SK-N-MC (cell line): ENCODE measurements around the gene ENTPD8.

Experiments
- DNase-seq: peaks from one replicate; pipeline ENCODE4 v3.0.0-alpha.2; 2011; ENCODE audit warnings: low read depth, low spot score
- H3K27ac ChIP-seq: fragments of 200-600 bp; sonication (generic); 2 replicates; pipeline ENCODE4 v1.5.1; 2016; ENCODE audit warnings: mixed run types
- H3K36me3 ChIP-seq: fragments of 200-600 bp; sonication (generic); 2 replicates; pipeline ENCODE4 v1.6.1; 2017; ENCODE audit warnings: antibody characterized with exemption, low read length, mixed read lengths; ENCODE audit not compliant: insufficient read depth
- H3K4me3 ChIP-seq: fragments of 200-600 bp; sonication (generic); 2 replicates; pipeline ENCODE4 v1.5.1; 2016
- H3K9ac ChIP-seq: fragments of 200-600 bp; sonication (generic); 2 replicates; pipeline ENCODE4 v1.8.0; 2017; ENCODE audit warnings: mixed run types, mixed read lengths; ENCODE audit not compliant: insufficient read length
- H3K9me3 ChIP-seq: fragments of 200-600 bp; sonication (generic); 2 replicates; pipeline ENCODE4 v1.6.1; 2017; ENCODE audit warnings: low read depth, mild to moderate bottlenecking, antibody characterized with exemption, low read length, moderate library complexity, mixed read lengths
- EZH2 ChIP-seq: fragments of 200-600 bp; sonication (generic); IDR thresholded peaks from one replicate; pipeline ENCODE4 v1.6.1; 2017; ENCODE audit warnings: antibody characterized with exemption
- FOXP2 ChIP-seq: optimal IDR thresholded peaks from 2 replicates; pipeline ENCODE3; 2011; ENCODE audit warnings: mild to moderate bottlenecking, moderate library complexity; ENCODE audit not compliant: insufficient read depth; ENCODE audit errors: extremely low read length, control extremely low read depth
- POLR2AphosphoS5 ChIP-seq: IDR thresholded peaks from 2 replicates; pipeline ENCODE4 v1.6.1; 2012; ENCODE audit warnings: mild to moderate bottlenecking, low read depth, low read length, borderline replicate concordance

The ENTPD8 gene

DNA sequence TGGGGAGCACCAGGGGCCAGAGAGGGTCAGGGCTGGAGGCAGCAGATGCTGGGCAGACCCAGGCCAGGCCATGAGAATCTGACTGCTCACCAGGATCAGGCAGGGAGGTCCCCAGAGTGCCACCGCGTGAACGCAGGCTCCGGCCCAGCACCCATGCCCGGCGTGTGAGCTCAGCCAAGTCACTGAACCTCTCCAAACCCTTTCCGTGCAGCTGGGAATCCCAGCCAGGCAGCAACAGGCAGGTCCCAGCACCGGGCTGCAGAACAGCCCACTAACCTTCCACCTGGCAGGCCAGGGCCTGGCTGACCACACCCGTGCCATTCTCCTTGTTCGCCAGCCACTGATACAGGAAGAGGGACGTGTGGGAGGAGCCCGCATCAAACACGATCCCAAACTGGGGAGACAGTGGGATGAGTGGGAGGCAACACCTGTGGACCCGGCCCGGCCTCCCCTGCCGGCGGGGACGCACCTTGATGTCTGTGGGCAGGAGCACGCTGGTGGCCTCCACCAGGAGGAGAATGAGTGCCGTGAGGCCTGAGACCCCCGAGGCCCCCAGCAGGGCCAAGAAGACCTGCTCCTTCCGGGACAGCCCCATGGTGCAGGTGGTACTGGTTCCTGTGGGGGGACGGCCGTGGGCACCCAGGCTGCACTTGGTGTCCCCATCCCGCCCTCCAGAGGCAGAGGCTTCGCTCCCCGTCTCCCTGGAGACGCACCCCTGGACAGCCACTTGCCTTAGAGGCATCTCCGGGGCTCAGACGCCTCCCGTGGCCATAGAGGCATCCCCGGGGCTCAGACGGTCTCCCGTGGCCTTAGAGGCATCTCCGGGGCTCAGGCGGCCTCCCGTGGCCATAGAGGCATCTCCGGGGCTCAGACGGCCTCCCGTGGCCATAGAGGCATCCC is 3.2 kb downstream of the ENTPD8 start:
- Histone ChIP-seq H3K9me3 (no peaks in the 10 kb centered on the region), H3K4me3 (no peak overlapping the region), H3K9ac (no peak overlapping the region), H3K27ac (no peak overlapping the region), H3K36me3 (no peaks in the 10 kb centered on the region)
- TF ChIP-seq POLR2AphosphoS5 (no peak), FOXP2 (no peak), EZH2 (no peak)
- DNase-seq = no peak

DNA sequence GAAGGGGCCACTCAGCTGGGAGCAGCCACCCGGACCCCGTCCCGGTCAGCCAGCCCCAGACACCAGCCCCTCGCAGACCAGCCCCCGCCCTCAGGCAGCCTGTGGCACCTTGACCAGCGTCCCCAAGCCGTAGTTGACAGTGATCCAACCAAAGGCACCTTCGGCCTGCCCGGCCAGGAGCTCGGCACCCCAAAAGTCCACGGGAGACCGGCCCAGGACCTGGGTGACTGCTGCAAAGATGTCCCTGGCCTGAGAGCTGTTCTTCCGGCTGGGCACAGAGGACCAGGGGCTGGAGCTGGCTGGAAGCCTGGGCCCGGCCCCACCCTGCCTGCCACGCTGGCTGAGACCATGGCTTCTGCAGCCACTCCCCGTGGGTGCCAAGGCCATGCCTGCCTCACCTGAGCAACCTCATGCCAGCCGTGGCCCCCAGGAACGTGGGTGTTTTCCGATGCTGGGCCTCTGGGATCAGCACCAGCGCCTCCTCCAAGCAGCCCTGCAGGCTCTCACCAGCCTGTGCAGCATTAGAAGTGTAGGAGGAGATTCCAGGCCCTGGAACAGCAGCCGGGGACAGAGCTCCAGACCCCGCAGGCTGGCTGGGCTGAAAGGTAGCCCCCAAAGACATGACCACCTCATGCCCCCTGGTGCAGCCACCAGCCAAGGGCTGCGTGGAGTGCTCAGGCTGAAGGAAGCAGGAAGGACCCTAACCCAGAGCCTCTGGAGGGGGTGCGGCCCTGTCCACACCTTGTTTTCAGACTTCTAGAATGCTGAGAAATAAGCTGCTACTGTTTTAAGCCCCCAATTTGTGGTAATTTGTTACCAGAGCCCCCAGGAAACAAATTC is 4.2 kb downstream of the ENTPD8 start:
- no peaks in the 10 kb centered on the region for H3K36me3 ChIP-seq
- H3K4me3 ChIP-seq = no peak overlapping the region
- H3K9ac ChIP-seq = no peak overlapping the region
- no peak for TF ChIP-seq EZH2
- no peak for TF ChIP-seq POLR2AphosphoS5
- TF ChIP-seq FOXP2 = no peak
- H3K9me3 ChIP-seq = no peaks in the 10 kb centered on the region
- DNase-seq = no peak
- H3K27ac ChIP-seq = no peak overlapping the region

DNA sequence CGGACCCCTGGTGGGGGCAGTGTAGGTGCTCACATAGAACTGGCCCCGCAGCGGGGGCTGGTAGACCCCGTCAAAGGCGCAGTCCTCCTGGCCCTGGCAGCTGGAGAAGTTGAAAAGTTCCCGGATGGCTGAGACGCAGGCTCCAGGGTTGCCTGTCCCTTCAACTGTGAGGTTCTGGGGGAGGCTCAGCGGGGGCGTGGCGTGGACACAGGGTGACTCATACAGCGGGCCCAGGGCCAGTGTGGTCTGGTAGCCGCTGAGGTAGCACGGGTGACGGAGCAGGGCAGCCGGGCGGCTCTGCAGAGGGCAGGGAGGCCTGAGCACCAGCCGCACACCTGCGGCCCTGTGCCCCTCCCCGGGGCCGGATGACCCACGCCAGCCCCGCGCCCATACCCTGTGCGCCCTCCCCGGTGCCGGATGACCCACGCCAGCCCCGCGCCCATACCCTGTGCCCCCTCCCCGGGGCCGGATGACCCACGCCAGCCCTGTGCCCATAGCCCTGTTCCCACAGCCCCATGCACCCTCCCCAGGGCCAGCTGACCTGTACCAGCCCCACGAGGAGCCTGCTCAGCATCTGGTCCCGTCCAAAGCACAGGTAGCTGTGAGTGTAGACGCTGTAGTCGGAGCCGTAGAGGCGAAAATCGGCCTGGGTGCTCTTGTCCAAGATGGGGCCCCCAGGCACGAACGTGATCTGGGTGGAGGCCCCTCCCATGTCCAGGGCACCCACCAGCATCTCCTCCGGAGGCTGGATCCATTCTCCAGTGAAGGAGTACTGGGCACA is 5.0 kb downstream of the ENTPD8 start:
- H3K9ac ChIP-seq = no peak overlapping the region

DNA sequence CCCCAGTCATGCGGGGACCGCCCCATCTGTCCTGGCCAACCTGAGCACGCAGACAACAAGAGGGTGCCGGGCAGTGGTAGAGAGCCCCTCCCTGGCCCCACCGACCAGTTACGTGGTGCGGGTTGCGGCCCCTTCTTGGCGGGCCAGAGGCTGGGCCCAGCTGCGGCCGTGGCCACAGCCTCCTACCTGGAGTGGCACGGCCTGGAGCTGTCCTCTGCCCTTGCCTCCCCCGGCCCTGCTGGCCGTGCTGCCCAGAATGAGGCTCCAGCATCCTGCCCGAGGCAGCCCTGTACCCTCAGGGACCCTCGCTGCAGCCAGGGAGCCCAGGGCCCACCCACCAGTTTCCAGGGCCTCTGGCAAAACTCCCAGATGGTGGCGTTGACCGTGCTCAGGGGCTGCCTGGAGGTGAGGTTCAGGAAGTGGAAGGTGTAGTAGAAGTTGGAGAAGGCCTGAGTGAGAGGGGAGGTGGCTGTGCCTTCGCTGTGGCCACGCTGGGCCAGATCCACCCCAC is 5.7 kb downstream of the ENTPD8 start:
- TF ChIP-seq POLR2AphosphoS5 = no peak
- TF ChIP-seq EZH2 = no peak
- TF ChIP-seq FOXP2 = no peak
- Histone ChIP-seq H3K36me3 (no peaks in the 10 kb centered on the region), H3K9me3 (no peaks in the 10 kb centered on the region), H3K4me3 (no peak overlapping the region), H3K27ac (no peak overlapping the region), H3K9ac (no peak overlapping the region)
- no peak for DNase-seq

More for the DNA sequence above, 5.0 kb downstream of the ENTPD8 start:
- DNase-seq = no peak
- no peak overlapping the region for H3K27ac ChIP-seq
- H3K4me3 ChIP-seq = no peak overlapping the region
- TF ChIP-seq FOXP2 (no peak), EZH2 (no peak), POLR2AphosphoS5 (no peak)
- H3K36me3 ChIP-seq = no peaks in the 10 kb centered on the region
- H3K9me3 ChIP-seq = no peaks in the 10 kb centered on the region

DNA sequence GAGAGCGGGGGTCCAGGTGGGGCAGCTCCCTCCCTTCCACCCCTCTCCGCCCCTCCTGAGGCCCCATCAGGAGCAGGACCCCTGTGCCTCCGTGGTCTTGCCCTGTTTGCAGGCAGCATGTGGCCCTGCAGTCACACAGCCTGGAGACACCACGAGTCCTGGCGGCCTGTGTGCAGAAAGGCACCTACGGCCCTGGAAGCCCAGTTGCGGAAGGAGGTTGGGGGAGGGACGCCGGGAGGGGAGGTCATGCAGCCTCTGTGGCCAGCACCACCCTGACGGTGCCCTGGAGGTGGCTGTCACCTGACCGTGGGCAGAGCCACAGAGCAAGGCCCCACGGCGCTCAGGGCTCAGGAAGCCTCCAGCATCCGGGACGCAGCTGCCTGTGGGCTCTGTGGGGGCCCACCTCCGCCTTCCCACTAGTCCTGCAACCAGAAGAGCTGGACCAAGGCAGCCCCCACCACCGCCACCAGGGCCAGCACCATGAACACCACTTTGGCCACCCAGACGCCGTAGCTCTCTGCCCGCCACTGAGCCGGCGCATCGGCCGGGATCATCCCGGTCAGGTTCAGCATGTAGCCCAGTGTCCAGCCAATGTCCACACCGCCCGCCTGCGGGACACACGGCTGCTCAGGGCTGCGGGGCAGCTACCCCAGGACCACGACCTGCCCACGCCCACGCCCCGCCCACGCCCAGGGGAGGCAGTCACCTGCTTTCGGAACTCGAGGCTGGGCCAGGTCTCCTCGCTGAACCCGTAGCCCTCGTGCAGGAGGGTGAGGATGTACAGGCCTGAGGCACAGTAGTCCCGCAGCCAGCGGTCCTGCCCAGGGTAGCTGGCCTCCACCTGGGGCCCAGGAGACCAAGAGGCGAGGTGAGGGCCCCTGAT is 6.4 kb downstream of the ENTPD8 start:
- no peak overlapping the region for H3K4me3 ChIP-seq
- no peaks in the 10 kb centered on the region for H3K36me3 ChIP-seq
- H3K9ac ChIP-seq = no peak overlapping the region
- no peaks in the 10 kb centered on the region for H3K9me3 ChIP-seq
- no peak for TF ChIP-seq POLR2AphosphoS5
- no peak for TF ChIP-seq FOXP2
- no peak for TF ChIP-seq EZH2
- H3K27ac ChIP-seq = no peak overlapping the region
- no peak for DNase-seq

- TF ChIP-seq POLR2AphosphoS5 = no peak
- no peak for TF ChIP-seq EZH2
- no peak for TF ChIP-seq FOXP2
- DNase-seq = no peak
- Histone ChIP-seq H3K27ac (no peak overlapping the region), H3K36me3 (no peaks in the 10 kb centered on the region), H3K9me3 (no peaks in the 10 kb centered on the region), H3K4me3 (no peak overlapping the region), H3K9ac (no peak overlapping the region)
These were observed 7.2 kb downstream of the ENTPD8 start for GRCh38 chr9:137433916-137434431.

DNA sequence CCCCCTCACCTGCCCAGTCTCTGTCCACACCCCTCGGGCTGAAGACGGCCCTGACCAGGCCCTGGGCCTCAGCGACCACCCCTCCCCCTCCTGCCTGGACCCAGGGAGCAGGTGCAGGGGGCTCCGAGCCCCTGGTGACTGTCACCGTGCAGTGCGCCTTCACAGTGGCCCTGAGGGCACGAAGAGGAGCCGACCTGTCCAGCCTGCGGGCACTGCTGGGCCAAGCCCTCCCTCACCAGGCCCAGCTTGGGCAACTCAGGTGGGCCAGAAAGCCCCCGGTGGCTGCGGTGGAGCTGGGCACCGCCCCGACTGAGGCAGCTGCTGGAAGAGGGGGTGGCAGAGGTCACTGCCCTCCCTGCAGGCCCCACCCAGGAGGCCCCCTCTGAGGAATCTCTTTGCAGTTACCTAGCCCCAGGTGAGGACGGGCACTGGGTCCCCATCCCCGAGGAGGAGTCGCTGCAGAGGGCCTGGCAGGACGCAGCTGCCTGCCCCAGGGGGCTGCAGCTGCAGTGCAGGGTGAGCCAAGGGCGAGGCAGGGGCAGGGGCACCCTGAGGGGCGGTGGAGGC is 7.7 kb downstream of the ENTPD8 start:
- no peaks in the 10 kb centered on the region for H3K9me3 ChIP-seq
- no peak overlapping the region for H3K27ac ChIP-seq
- no peak overlapping the region for H3K9ac ChIP-seq
- H3K36me3 ChIP-seq = no peaks in the 10 kb centered on the region
- no peak for DNase-seq
- TF ChIP-seq EZH2 (no peak), POLR2AphosphoS5 (no peak), FOXP2 (no peak)
- H3K4me3 ChIP-seq = no peak overlapping the region
